ENCODE results near the gene RNF182. TPM values are rescaled to one million over a fixed set of nuclear protein-coding genes. Genes with fewer than 3 reads are reported as not detected.
"Not testable (repeated sequence)": the region's sequence is repeated elsewhere in the genome, so short reads cannot be mapped to it uniquely, and the experiment has no call there.

RNF182 gene
- total RNA-seq, 1 experiment from 2014 or later = 3.7 TPM

GRCh38 chr6:13971303-13971702, 46.6 kb downstream of the RNF182 start:
- no peaks in the 10 kb centered on the region for H3K79me1 ChIP-seq (ENCODE audit: insufficient read depth, low read depth, low read length, poor library complexity, severe bottlenecking)
- H4K20me1 ChIP-seq (ENCODE audit: control insufficient read depth, insufficient read depth, insufficient read length) = no peaks in the 10 kb centered on the region
- TF ChIP-seq CTCF (conservative IDR thresholded peaks at IDR 0.05) = no peak
- no peak overlapping the region for H3K4me2 ChIP-seq (ENCODE audit: insufficient read depth, insufficient read length, low read length)
- H2BK5ac ChIP-seq (ENCODE audit: insufficient read length, low read length) = no peak overlapping the region
- Mint-ChIP-seq H3K9me3 (peaks cover 36 to 44% of the 10 kb centered on the region in 2 experiments), H3K36me3 (ENCODE audit: insufficient read depth in 1 of 3, low read depth in 3 of 3) (peaks cover 27 to 45% (median 31%) of the 10 kb centered on the region in 3 experiments), H3K4me3 (no peak overlapping the region; a peak in 1 of 5 replicates), H3K27ac (no peak overlapping the region), H3K27me3 (ENCODE audit: low read depth) (no peaks in the 10 kb centered on the region), H3K4me1 (no peaks in the 10 kb centered on the region)
- no peak overlapping the region for H4K91ac ChIP-seq (ENCODE audit: insufficient read length, low read depth, low read length)
- no peak overlapping the region for H2AFZ ChIP-seq (ENCODE audit: low read length)
- no peaks in the 10 kb centered on the region for H3K79me2 ChIP-seq (ENCODE audit: insufficient read depth, low read length)
- no peak for DNase-seq
- no peak overlapping the region for H3K56ac ChIP-seq (ENCODE audit: insufficient read length, low read depth, low read length)
- no peak overlapping the region for H2BK15ac ChIP-seq (ENCODE audit: low read depth, low read length)
- no peaks in the 10 kb centered on the region for H3K4me1 ChIP-seq (ENCODE audit: insufficient read depth, low read length)
- no peaks in the 10 kb centered on the region for H3K23me2 ChIP-seq (ENCODE audit: insufficient read length, low read depth, low read length, poor library complexity, severe bottlenecking)
- no peak overlapping the region for H3K14ac ChIP-seq (ENCODE audit: insufficient read depth, low read length)
- H2AK5ac ChIP-seq (ENCODE audit: insufficient read length, low read length) = no peak overlapping the region
- H3T11ph ChIP-seq (ENCODE audit: low read length) = no peak overlapping the region
- no peak overlapping the region for H3K18ac ChIP-seq (ENCODE audit: insufficient read length, low read depth, low read length)
- no peak overlapping the region for H2BK120ac ChIP-seq (ENCODE audit: low read depth, low read length, poor library complexity, severe bottlenecking)
- no peak overlapping the region for H2BK20ac ChIP-seq (ENCODE audit: low read depth, low read length, poor library complexity, severe bottlenecking)
- peaks cover 11% of the 10 kb centered on the region for H3K9me3 ChIP-seq (ENCODE audit: control insufficient read depth, low read depth, low read length)
- H3K27me3 ChIP-seq (ENCODE audit: insufficient read depth, low read length) = no peaks in the 10 kb centered on the region
- H4K5ac ChIP-seq (ENCODE audit: insufficient read length, low read depth, low read length) = no peak overlapping the region
- WGBS (ENCODE audit: extremely low coverage, insufficient read length, low lambda C conversion rate) = no CpG with 5 or more reads among the region's 3 CpGs
- H3K27ac ChIP-seq (ENCODE audit: insufficient read length, low read depth, low read length) = no peak overlapping the region
- no peak overlapping the region for H4K8ac ChIP-seq (replicated peaks; ENCODE audit: insufficient read length, low read depth, low read length)
- H2BK12ac ChIP-seq (ENCODE audit: insufficient read length, low read depth, low read length) = no peak overlapping the region
- no peak overlapping the region for H3K9ac ChIP-seq (ENCODE audit: extremely low read depth, insufficient read length, low read length)
- H3K4ac ChIP-seq (ENCODE audit: low read depth, low read length) = no peak overlapping the region
- no peak overlapping the region for H3K23ac ChIP-seq (ENCODE audit: insufficient read length, low read depth, low read length)

- H3K9ac ChIP-seq (ENCODE audit: extremely low read depth, insufficient read length, low read length); H3K4me1 Mint-ChIP-seq; H4K91ac ChIP-seq (ENCODE audit: insufficient read length, low read depth, low read length); H2BK120ac ChIP-seq (ENCODE audit: low read depth, low read length, poor library complexity, severe bottlenecking); H2AFZ ChIP-seq (ENCODE audit: low read length); H3K14ac ChIP-seq (ENCODE audit: insufficient read depth, low read length); H3K27ac Mint-ChIP-seq; H3K79me1 ChIP-seq (ENCODE audit: insufficient read depth, low read depth, low read length, poor library complexity, severe bottlenecking); H3K18ac ChIP-seq (ENCODE audit: insufficient read length, low read depth, low read length); H3K4me3 Mint-ChIP-seq; H3K4me1 ChIP-seq (ENCODE audit: insufficient read depth, low read length); H3K23ac ChIP-seq (ENCODE audit: insufficient read length, low read depth, low read length); H2BK12ac ChIP-seq (ENCODE audit: insufficient read length, low read depth, low read length); H3K4me2 ChIP-seq (ENCODE audit: insufficient read depth, insufficient read length, low read length); H3K23me2 ChIP-seq (ENCODE audit: insufficient read length, low read depth, low read length, poor library complexity, severe bottlenecking); H3K27me3 ChIP-seq (ENCODE audit: insufficient read depth, low read length); H4K20me1 ChIP-seq (ENCODE audit: control insufficient read depth, insufficient read depth, insufficient read length); H2BK20ac ChIP-seq (ENCODE audit: low read depth, low read length, poor library complexity, severe bottlenecking); H3K4ac ChIP-seq (ENCODE audit: low read depth, low read length); H2BK5ac ChIP-seq (ENCODE audit: insufficient read length, low read length); H3K79me2 ChIP-seq (ENCODE audit: insufficient read depth, low read length); H3T11ph ChIP-seq (ENCODE audit: low read length); H3K27me3 Mint-ChIP-seq (ENCODE audit: low read depth); H2AK5ac ChIP-seq (ENCODE audit: insufficient read length, low read length); H4K5ac ChIP-seq (ENCODE audit: insufficient read length, low read depth, low read length); H4K8ac ChIP-seq (replicated peaks; ENCODE audit: insufficient read length, low read depth, low read length); H3K56ac ChIP-seq (ENCODE audit: insufficient read length, low read depth, low read length); H2BK15ac ChIP-seq (ENCODE audit: low read depth, low read length); H3K27ac ChIP-seq (ENCODE audit: insufficient read length, low read depth, low read length); DNase-seq: not testable (repeated sequence)
- Mint-ChIP-seq H3K36me3 (ENCODE audit: insufficient read depth in 1 of 3, low read depth in 3 of 3) (peaks cover 27 to 54% (median 31%) of the 10 kb centered on the region in 3 experiments), H3K9me3 (peaks cover 32 to 41% of the 10 kb centered on the region in 2 experiments)
- WGBS (ENCODE audit: extremely low coverage, insufficient read length, low lambda C conversion rate) = no CpG with 5 or more reads among the region's 3 CpGs
- H3K9me3 ChIP-seq (ENCODE audit: control insufficient read depth, low read depth, low read length) = peaks cover 11% of the 10 kb centered on the region
Measured at GRCh38 chr6:13972602-13973001, 47.9 kb downstream of the RNF182 start.
